ENCODE results near the gene TIAM2. TPM values are rescaled to one million over a fixed set of nuclear protein-coding genes. Genes with fewer than 3 reads are reported as not detected.

Gene TIAM2
- total RNA-seq (2022) (3.8 and 5.1 TPM in 2 replicates), Bru-seq, nascent RNA (percentile 57 among the genes with signal in this experiment), BruChase-seq, experiment 1, labeled RNA remaining after a 2-hour chase (percentile 57 among the genes with signal in this experiment), BruChase-seq, experiment 2, labeled RNA remaining after a 6-hour chase (percentile 57 among the genes with signal in this experiment)
- long read RNA-seq, partial matches to known transcripts = 1 of 8 reads
- long read RNA-seq, other reads (novel, unspliced or antisense) = 7 of 8 reads

GRCh38 chr6:154995254-154996015 lies at the start of gene TIAM2:
TIAM2 (plus strand) TSS chr6:154995315; CDS start chr6:155129224, 133,909 bp downstream.
- H3K4me3 Mint-ChIP-seq (ENCODE audit: unreplicated experiment) = peak within 1 kb of the TSS; percentile 67
- CTCF ChIA-PET = no interaction called here

DNA sequence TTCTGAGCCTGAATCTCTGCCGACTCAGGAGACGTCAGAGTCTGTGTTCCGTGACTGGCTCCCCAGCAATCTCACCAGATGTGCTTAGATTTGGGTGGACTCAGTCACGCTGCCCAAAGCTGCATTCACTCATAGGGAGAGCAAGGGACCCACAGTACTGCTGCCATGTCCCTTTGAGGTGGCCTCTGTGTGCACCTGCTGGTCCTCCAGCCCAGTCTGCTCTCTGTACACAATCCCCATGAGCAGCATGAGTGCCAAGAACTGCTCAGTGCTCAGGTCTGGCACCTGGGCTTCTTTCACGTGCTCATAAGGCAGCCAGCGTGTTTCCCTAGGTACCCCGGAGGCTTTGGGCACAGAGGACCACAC lies 44.2 kb upstream of the TIAM2 start:
- Mint-ChIP-seq H3K36me3 (ENCODE audit: insufficient read depth, unreplicated experiment) (peaks cover 5% of the 10 kb centered on the region), H3K27me3 (ENCODE audit: insufficient read depth, unreplicated experiment) (no peaks in the 10 kb centered on the region), H3K27ac (ENCODE audit: unreplicated experiment) (no peak overlapping the region), H3K4me3 (ENCODE audit: unreplicated experiment) (no peak overlapping the region), H3K9me3 (ENCODE audit: unreplicated experiment) (no peaks in the 10 kb centered on the region), H3K4me1 (ENCODE audit: low read depth, unreplicated experiment) (peaks cover 9% of the 10 kb centered on the region)
- Histone ChIP-seq H3K36me3 (ENCODE audit: control insufficient read depth, insufficient read depth, low read length) (no peaks in the 10 kb centered on the region), H3K4me3 (ENCODE audit: low read depth, low read length) (no peak overlapping the region), H3K9me3 (no peaks in the 10 kb centered on the region), H3K27me3 (replicated peaks; ENCODE audit: control insufficient read depth, insufficient read depth, low read length) (no peaks in the 10 kb centered on the region), H3K4me1 (no peaks in the 10 kb centered on the region)
- no peak for DNase-seq
- ChIA-PET POLR2A (no interaction called here), CTCF (no interaction called here)
- BruUV-seq (replicated peaks) = no TSS peak
- intact Hi-C loops (cut with micrococcal nuclease; ENCODE audit: unreplicated experiment) = no loop called here
- no peak for TF ChIP-seq CTCF (IDR thresholded peaks at IDR 0.05; ENCODE audit: insufficient read depth in 1 of 2, low read depth in 1 of 2, low read length in 1 of 2, severe bottlenecking in 1 of 2, unreplicated experiment in 1 of 2)

More at GRCh38 chr6:154995254-154996015, at the start of gene TIAM2:
- Mint-ChIP-seq H3K4me1 (ENCODE audit: low read depth, unreplicated experiment) (peaks cover 13% of the 10 kb centered on the region), H3K36me3 (ENCODE audit: insufficient read depth, unreplicated experiment) (no peaks in the 10 kb centered on the region), H3K9me3 (ENCODE audit: unreplicated experiment) (no peaks in the 10 kb centered on the region), H3K27me3 (ENCODE audit: insufficient read depth, unreplicated experiment) (no peaks in the 10 kb centered on the region), H3K27ac (ENCODE audit: unreplicated experiment) (no peak within 1 kb of the TSS)
- Histone ChIP-seq H3K4me3 (ENCODE audit: low read depth, low read length) (peak within 1 kb of the TSS; percentile 87), H3K9me3 (no peaks in the 10 kb centered on the region), H3K27me3 (replicated peaks; ENCODE audit: control insufficient read depth, insufficient read depth, low read length) (no peaks in the 10 kb centered on the region), H3K36me3 (ENCODE audit: control insufficient read depth, insufficient read depth, low read length) (no peaks in the 10 kb centered on the region), H3K4me1 (peaks cover 28% of the 10 kb centered on the region)
- no peak for TF ChIP-seq CTCF (IDR thresholded peaks at IDR 0.05; ENCODE audit: insufficient read depth in 1 of 2, low read depth in 1 of 2, low read length in 1 of 2, severe bottlenecking in 1 of 2, unreplicated experiment in 1 of 2)
- no TSS peak for BruUV-seq (replicated peaks)
- POLR2A ChIA-PET = no interaction called here
- intact Hi-C loops (cut with micrococcal nuclease; ENCODE audit: unreplicated experiment) = loop anchor here (1.0 to 5.0 kb wide), 3 partner anchors 34 to 92 kb away; no protein-coding TSS in a partner anchor
- peak in 1 of 2 experiments; percentile 49 for DNase-seq

- no peak overlapping the region for H3K4me3 Mint-ChIP-seq (ENCODE audit: unreplicated experiment)
- Histone ChIP-seq H3K36me3 (ENCODE audit: control insufficient read depth, insufficient read depth, low read length) (no peaks in the 10 kb centered on the region), H3K4me3 (ENCODE audit: low read depth, low read length) (no peak overlapping the region), H3K9me3 (no peaks in the 10 kb centered on the region), H3K4me1 (no peaks in the 10 kb centered on the region), H3K27me3 (replicated peaks; ENCODE audit: control insufficient read depth, insufficient read depth, low read length) (no peaks in the 10 kb centered on the region)
- H3K9me3 Mint-ChIP-seq (ENCODE audit: unreplicated experiment) = no peaks in the 10 kb centered on the region
- H3K27ac Mint-ChIP-seq (ENCODE audit: unreplicated experiment) = peak overlapping the region; percentile 78
- ChIA-PET POLR2A (no interaction called here), CTCF (no interaction called here)
- H3K27me3 Mint-ChIP-seq (ENCODE audit: insufficient read depth, unreplicated experiment) = no peaks in the 10 kb centered on the region
- DNase-seq = no peak
- no TSS peak for BruUV-seq (replicated peaks)
- TF ChIP-seq CTCF (IDR thresholded peaks at IDR 0.05; ENCODE audit: insufficient read depth in 1 of 2, low read depth in 1 of 2, low read length in 1 of 2, severe bottlenecking in 1 of 2, unreplicated experiment in 1 of 2) = no peak
- H3K36me3 Mint-ChIP-seq (ENCODE audit: insufficient read depth, unreplicated experiment) = peaks cover 5% of the 10 kb centered on the region
- intact Hi-C loops (cut with micrococcal nuclease; ENCODE audit: unreplicated experiment) = no loop called here
- peaks cover 11% of the 10 kb centered on the region for H3K4me1 Mint-ChIP-seq (ENCODE audit: low read depth, unreplicated experiment)
These were observed 43.5 kb upstream of the TIAM2 start for GRCh38 chr6:154951345-154952200.

All from Caco-2 (cell line).